Peyer's patch (tissue), 4 donors: ENCODE data around the gene TSLP. TPM values are rescaled to one million over a fixed set of nuclear protein-coding genes. Genes with fewer than 3 reads are reported as not detected.

Experiments
- DNase-seq, 3 donors: peaks; one replicate each; pipeline ENCODE4 v3.0.0-alpha.2; 2017 to 2019
- H3K27ac ChIP-seq, 4 donors: fragments of 200-600 bp; sonication (generic); one replicate each; pipeline ENCODE4 v1.5.1; 2016 to 2019
- H3K27me3 ChIP-seq, 2 donors: fragments of 200-600 bp; sonication (generic); one replicate each; pipeline ENCODE4 v1.5.1; 2019
- H3K36me3 ChIP-seq, 3 donors: fragments of 200-600 bp; sonication (generic); one replicate each; pipeline ENCODE4 v1.5.1; 2016 to 2019
- H3K4me1 ChIP-seq, 4 donors: fragments of 200-600 bp; sonication (generic); one replicate each; pipeline ENCODE4 v1.5.1; 2016 to 2019
- H3K4me3 ChIP-seq, 4 donors: fragments of 200-600 bp; sonication (generic); 1 replicate in 3 of 4; 2 replicates in 1 of 4; pipeline ENCODE4 v1.5.1; 2016 to 2019; ENCODE audit warnings: mild to moderate bottlenecking in 1 of 4
- H3K9me3 ChIP-seq, 4 donors: fragments of 200-600 bp; sonication (generic); one replicate each; pipeline ENCODE4 v1.5.1; 2016 to 2019; ENCODE audit warnings: mild to moderate bottlenecking in 1 of 4
- CTCF ChIP-seq, 6 experiments: fragments of 450-650 bp in 4 of 6; fragments of 200-600 bp in 2 of 6; sonication (generic) in 1 of 6; IDR thresholded peaks; one replicate each; pipeline ENCODE4 v1.5.1; 2017 to 2019; ENCODE audit warnings: antibody characterized with exemption in 6 of 6, mild to moderate bottlenecking in 3 of 6, moderate library complexity in 1 of 6
- POLR2A ChIP-seq, 2 donors: fragments of 450-650 bp; IDR thresholded peaks; one replicate each; pipeline ENCODE4 v1.5.1; 2017; ENCODE audit warnings: antibody characterized with exemption in 2 of 2, mild to moderate bottlenecking in 2 of 2, moderate library complexity in 2 of 2
- total RNA-seq, 4 donors: library from RNA; depleted of rRNA; stranded (reverse); fragments of >200 nt; gene quantifications; one replicate each; pipeline ENCODE4 v1.1.0, GENCODE V29; 2016

TSLP gene
- total RNA-seq, 4 donors from 2014 or later = 0.35 to 0.40 TPM; not detected in 2

- Histone ChIP-seq H3K27me3 (no peaks in the 10 kb centered on the region), H3K27ac (no peak overlapping the region), H3K4me1 (no peaks in the 10 kb centered on the region), H3K36me3 (no peaks in the 10 kb centered on the region), H3K4me3 (no peak overlapping the region), H3K9me3 (no peaks in the 10 kb centered on the region)
- DNase-seq = no peak
- TF ChIP-seq CTCF (IDR thresholded peaks at IDR 0.05) (no peak), POLR2A (IDR thresholded peaks at IDR 0.05) (no peak)
These were observed 11.3 kb upstream of the TSLP start for GRCh38 chr5:111060169-111060568.

GRCh38 chr5:111061618-111062017, 9.9 kb upstream of the TSLP start:
- Histone ChIP-seq H3K27me3 (no peaks in the 10 kb centered on the region), H3K9me3 (no peaks in the 10 kb centered on the region), H3K4me3 (no peak overlapping the region), H3K4me1 (no peaks in the 10 kb centered on the region), H3K27ac (no peak overlapping the region), H3K36me3 (no peaks in the 10 kb centered on the region)
- no peak for DNase-seq
- no peak for TF ChIP-seq POLR2A (IDR thresholded peaks at IDR 0.05)
- no peak for TF ChIP-seq CTCF (IDR thresholded peaks at IDR 0.05)

GRCh38 chr5:111063709-111064322, 7.7 kb upstream of the TSLP start:
- Histone ChIP-seq H3K36me3 (no peaks in the 10 kb centered on the region), H3K4me3 (no peak overlapping the region), H3K4me1 (no peaks in the 10 kb centered on the region), H3K9me3 (no peaks in the 10 kb centered on the region), H3K27me3 (no peaks in the 10 kb centered on the region), H3K27ac (no peak overlapping the region)
- peak in 4 of 6 experiments; percentile 26 to 67 (median 66) for TF ChIP-seq CTCF (IDR thresholded peaks at IDR 0.05)
- TF ChIP-seq POLR2A (IDR thresholded peaks at IDR 0.05) = no peak
- DNase-seq = no peak

- Histone ChIP-seq H3K4me3 (no peak overlapping the region), H3K27me3 (no peaks in the 10 kb centered on the region), H3K27ac (no peak overlapping the region), H3K9me3 (no peaks in the 10 kb centered on the region), H3K36me3 (no peaks in the 10 kb centered on the region), H3K4me1 (no peaks in the 10 kb centered on the region)
- no peak for TF ChIP-seq CTCF (IDR thresholded peaks at IDR 0.05)
- TF ChIP-seq POLR2A (IDR thresholded peaks at IDR 0.05) = no peak
- DNase-seq = no peak
These were observed 5.1 kb upstream of the TSLP start for GRCh38 chr5:111066261-111066938.

GRCh38 chr5:111068213-111068612, 3.3 kb upstream of the TSLP start:
- Histone ChIP-seq H3K27ac (no peak overlapping the region), H3K36me3 (no peaks in the 10 kb centered on the region), H3K9me3 (no peaks in the 10 kb centered on the region), H3K4me1 (peaks cover 0 to 7% (median 0%) of the 10 kb centered on the region in 4 donors), H3K27me3 (no peaks in the 10 kb centered on the region), H3K4me3 (no peak overlapping the region)
- no peak for DNase-seq
- no peak for TF ChIP-seq CTCF (IDR thresholded peaks at IDR 0.05)
- TF ChIP-seq POLR2A (IDR thresholded peaks at IDR 0.05) = no peak
